AG04450 (cell line): ENCODE measurements around the gene ACE. TPM values are rescaled to one million over a fixed set of nuclear protein-coding genes. Genes with fewer than 3 reads are reported as not detected.

Experiments used
- CTCF ChIA-PET: fragments of 300-600, 350-600 bp; formaldehyde crosslinking; extraction: SDS; loops from one replicate; lab custom pipeline; 2022; ENCODE audit warnings: antibody characterized with exemption, inconsistent platforms; lab: Charles Lee
- POLR2A ChIA-PET: fragments of 350-600 bp; formaldehyde crosslinking; extraction: SDS; loops from one replicate; lab custom pipeline; 2021; ENCODE audit warnings: antibody characterized with exemption, inconsistent platforms; lab: Yijun Ruan, JAX
- DNase-seq: peaks from one replicate; pipeline ENCODE4 v3.0.0-alpha.2; 2011; ENCODE audit warnings: low read depth, low spot score
- H3K27ac ChIP-seq: one replicate; pipeline ENCODE4 v1.5.1; 2012; ENCODE audit warnings: low read depth, low read length, control low read depth
- H3K27me3 ChIP-seq: one replicate; pipeline ENCODE4 v1.6.0; 2012; ENCODE audit warnings: low read length; ENCODE audit not compliant: control insufficient read depth, insufficient read depth
- H3K4me3 ChIP-seq: 2 replicates; pipeline ENCODE4 v1.5.1; 2011; ENCODE audit warnings: mild to moderate bottlenecking, low read depth, low read length, control low read depth
- H3K9me3 ChIP-seq: 2 replicates; pipeline ENCODE4 v1.5.1; 2012; ENCODE audit warnings: low read length; ENCODE audit not compliant: control insufficient read depth, insufficient read depth
- polyA plus RNA-seq: library from polyadenylated mRNA; depleted of rRNA; stranded (reverse); fragments of >200 nt; gene quantifications from 2 replicates; pipeline ENCODE4 v1.2.3, GENCODE V29; 2011
- TF ChIP-seq, protein P1 (sequence below): IDR thresholded peaks from 2 replicates; pipeline ENCODE4 v1.5.1; 2011; ENCODE audit warnings: low read depth, low read length, control low read depth, inconsistent platforms

ACE gene
- polyA plus RNA-seq, 1 experiment: 0.99 TPM

DNA sequence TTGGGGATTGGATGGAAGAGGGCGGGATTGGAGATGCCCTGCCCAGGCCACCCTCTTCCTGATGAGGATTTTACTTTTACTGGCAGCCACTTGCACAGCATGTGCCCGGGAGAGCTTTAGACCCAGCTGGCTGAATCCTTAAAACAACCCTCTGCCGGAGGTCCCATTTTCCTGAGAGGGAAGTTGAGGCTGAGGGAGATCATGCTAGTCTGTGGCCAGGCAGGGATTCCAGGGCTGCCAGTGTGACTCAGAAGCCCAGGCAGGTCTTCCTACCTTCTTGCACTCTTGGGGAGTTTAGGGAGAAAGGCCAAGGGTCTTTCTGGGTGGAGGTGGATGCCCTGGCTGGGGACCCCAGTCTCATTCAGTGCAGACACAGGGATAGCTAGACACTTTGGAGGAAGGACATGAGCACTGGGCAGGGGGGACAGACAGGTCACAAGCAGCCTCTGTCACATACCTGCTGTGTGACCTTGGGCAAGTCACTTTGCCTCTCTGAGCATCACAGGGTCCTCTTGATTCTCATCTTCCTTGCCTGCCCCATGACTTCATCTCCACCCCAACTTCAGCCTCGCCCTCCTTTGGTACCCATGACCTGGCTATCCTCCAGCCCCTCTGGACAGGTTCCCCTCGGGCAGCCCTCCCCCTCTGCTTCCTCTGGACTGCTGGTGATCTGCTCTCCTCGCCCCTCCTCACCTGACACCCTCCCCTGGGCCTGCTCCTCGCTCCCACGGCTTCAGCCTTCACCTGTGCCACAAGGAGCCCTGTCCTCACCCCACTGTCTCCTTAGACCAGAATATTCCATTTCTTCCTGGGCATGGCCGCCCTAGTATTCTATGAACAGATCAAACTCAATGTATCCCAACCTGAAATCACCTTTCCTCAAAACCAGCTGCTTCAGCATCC is 62.1 kb downstream of the ACE start:
- no peak overlapping the region for H3K27ac ChIP-seq
- ChIA-PET POLR2A (no interaction called here), CTCF (no interaction called here)
- TF ChIP-seq, protein P1, sequence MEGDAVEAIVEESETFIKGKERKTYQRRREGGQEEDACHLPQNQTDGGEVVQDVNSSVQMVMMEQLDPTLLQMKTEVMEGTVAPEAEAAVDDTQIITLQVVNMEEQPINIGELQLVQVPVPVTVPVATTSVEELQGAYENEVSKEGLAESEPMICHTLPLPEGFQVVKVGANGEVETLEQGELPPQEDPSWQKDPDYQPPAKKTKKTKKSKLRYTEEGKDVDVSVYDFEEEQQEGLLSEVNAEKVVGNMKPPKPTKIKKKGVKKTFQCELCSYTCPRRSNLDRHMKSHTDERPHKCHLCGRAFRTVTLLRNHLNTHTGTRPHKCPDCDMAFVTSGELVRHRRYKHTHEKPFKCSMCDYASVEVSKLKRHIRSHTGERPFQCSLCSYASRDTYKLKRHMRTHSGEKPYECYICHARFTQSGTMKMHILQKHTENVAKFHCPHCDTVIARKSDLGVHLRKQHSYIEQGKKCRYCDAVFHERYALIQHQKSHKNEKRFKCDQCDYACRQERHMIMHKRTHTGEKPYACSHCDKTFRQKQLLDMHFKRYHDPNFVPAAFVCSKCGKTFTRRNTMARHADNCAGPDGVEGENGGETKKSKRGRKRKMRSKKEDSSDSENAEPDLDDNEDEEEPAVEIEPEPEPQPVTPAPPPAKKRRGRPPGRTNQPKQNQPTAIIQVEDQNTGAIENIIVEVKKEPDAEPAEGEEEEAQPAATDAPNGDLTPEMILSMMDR: no peak
- no peak overlapping the region for H3K4me3 ChIP-seq
- peaks cover 43% of the 10 kb centered on the region for H3K27me3 ChIP-seq
- no peak for DNase-seq
- no peaks in the 10 kb centered on the region; the same call in 1 of the 2 replicates for H3K9me3 ChIP-seq

DNA sequence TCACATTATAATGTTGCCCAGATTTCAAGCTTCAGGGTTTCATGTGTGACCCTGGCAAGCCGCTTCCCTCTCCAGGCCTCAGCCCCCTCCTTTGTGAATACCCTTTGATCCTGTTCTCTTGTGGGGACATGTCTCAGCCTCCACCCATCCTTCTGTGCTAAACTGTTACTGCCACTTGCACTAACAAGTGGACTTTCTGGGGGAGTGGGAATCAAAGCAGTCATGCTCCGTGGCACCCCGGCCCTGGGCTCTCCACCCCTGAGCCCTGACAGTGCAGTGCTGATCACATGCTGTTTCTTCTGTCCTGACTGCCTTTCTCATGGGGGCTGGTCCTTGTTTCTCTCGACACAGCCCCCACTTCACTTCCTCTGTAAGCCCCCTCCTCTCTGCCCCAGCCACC is 63.7 kb downstream of the ACE start:
- no peak for DNase-seq
- ChIA-PET POLR2A (no interaction called here), CTCF (no interaction called here)
- no peak overlapping the region for H3K27ac ChIP-seq
- TF ChIP-seq, protein P1: no peak
- H3K27me3 ChIP-seq: peaks cover 43% of the 10 kb centered on the region
- no peak overlapping the region for H3K4me3 ChIP-seq
- no peaks in the 10 kb centered on the region; the same call in 1 of the 2 replicates for H3K9me3 ChIP-seq

DNA sequence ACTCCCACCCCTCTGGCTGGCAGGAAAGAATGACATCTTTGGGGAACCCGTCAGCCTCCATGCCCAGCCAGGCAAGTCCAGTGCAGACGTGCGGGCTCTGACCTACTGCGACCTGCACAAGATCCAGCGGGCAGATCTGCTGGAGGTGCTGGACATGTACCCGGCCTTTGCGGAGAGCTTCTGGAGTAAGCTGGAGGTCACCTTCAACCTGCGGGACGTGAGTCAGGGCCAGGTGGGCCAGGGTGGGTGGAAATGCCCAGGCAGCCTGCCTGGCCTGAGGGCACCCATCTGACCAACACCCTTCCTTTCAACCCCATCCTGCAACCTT is 65.3 kb downstream of the ACE start:
- H3K9me3 ChIP-seq: no peaks in the 10 kb centered on the region; the same call in 1 of the 2 replicates
- CTCF ChIA-PET: no interaction called here
- TF ChIP-seq, protein P1: no peak
- H3K27me3 ChIP-seq: peaks cover 39% of the 10 kb centered on the region
- no peak overlapping the region for H3K27ac ChIP-seq
- POLR2A ChIA-PET: no interaction called here
- no peak overlapping the region for H3K4me3 ChIP-seq
- DNase-seq: no peak

DNA sequence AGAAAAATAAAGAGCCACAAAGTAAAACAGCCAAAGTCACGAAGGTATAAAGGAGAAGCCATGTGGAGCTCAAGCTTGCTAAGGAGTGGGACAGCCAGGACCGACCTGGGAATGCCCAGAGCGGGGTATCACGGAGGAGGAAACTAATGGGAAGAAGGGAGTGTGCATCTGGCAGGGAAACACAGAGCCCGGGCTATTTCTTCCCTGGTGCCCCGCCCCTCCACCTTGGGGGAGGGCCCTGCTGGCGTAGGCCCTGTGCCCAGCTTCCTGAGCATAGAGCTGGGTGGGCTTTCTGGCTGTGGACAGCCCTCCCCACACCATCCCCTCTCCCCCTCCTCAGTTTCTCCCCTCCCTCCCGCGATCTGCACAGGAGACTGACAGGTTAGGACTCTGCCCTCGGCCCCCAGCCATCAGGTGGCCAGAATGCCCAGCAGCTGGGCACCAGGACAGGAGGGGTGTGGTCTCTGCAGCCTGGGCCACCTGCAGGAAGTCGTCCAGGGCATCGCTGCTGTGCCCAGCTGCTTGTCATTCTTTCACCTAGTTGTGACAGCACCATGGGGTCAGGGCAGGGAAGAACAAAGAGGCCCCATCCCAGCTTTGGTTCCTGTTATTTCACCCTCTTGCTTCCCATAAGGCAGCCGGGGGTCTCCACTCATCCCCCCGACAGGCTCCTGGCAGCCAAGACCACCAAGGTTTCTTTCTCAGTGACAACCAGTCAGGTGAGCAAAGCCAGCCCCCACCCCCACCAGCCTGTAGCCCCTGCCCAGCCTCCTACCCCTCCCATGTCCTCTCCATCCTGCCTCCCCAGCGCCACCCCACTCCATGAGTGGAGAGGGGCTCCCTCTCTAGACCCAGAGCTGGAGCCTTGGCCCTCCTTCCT is 66.3 kb downstream of the ACE start:
- H3K9me3 ChIP-seq: no peaks in the 10 kb centered on the region; the same call in 1 of the 2 replicates
- TF ChIP-seq, protein P1: no peak
- ChIA-PET CTCF (no interaction called here), POLR2A (no interaction called here)
- no peak overlapping the region for H3K4me3 ChIP-seq
- no peak overlapping the region for H3K27ac ChIP-seq
- peaks cover 29% of the 10 kb centered on the region for H3K27me3 ChIP-seq
- no peak for DNase-seq
